ENCODE measurements around the gene THPO. TPM values are rescaled to one million over a fixed set of nuclear protein-coding genes. Genes with fewer than 3 reads are reported as not detected.

Gene THPO
- polyA plus RNA-seq = not detected

DNA sequence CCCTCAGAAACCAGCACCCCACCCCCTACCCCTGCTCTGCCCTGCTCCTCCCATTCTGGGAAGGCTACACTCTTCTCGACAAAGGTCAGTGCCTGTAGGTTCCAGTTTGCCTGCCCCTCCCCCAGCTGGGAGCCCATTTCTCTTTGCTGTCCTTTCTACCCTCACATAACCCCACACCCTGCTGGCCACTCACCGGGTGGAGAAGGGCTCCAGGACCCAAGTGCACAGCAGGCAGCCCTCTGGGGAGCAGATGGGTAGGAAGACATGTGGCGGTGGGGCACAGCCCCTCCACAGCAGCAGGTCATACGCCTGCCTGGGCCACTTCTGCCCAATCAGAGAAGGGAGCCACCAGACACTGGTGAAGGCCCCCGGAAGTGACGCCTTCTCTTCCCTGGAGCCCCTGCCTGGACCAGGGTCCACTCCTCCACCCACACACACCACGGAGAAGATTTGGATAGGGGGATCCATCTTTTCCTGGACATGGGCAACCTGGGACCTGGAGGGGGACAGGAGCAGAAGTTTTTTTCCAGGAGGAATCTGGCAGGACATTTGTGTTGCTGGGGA is at the start of gene THPO:
TSS of gene THPO (minus strand) at position 326 of the 564 bp plus-strand sequence. CDS start 1,948 bp downstream, outside the sequence.
- H3K9me3 Mint-ChIP-seq = no peaks in the 10 kb centered on the region
- peak within 1 kb of the TSS; percentile 53 to 67 (median 61) for H3K4me3 Mint-ChIP-seq
- no peaks in the 10 kb centered on the region for H3K36me3 Mint-ChIP-seq
- no peak for DNase-seq
- peaks cover 5 to 6% of the 10 kb centered on the region in 2 donors for H3K4me1 Mint-ChIP-seq
- peaks cover 11 to 25% (median 22%) of the 10 kb centered on the region in 3 donors for H3K27me3 Mint-ChIP-seq (ENCODE audit: low read depth in 3 of 3)
- H3K27ac Mint-ChIP-seq = no peak within 1 kb of the TSS

DNA sequence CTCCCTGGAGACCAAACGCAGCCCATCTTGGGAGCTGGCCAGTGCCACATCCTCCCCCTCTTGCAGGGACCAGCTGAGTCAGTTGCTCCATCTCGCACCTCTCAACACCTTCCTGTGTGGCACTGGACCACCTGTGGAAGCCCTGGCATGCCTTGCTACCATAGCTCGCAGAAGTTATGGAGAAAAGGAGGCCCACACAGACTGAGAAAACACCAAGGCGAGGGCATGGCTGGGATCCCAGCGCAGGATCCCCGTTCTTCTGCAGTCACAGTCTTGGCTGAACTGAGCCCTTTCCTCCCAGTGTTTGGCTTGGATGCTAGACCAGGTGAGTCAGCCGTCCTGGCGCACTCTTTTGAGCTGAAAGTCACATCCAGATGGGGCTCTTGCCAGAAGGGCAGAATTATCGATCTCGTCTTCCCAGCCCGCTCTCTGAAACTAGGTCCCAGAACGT is 48.7 kb upstream of the THPO start:
- H3K27ac Mint-ChIP-seq = no peak overlapping the region
- H3K36me3 Mint-ChIP-seq = no peaks in the 10 kb centered on the region
- DNase-seq = no peak
- peaks cover 0 to 16% (median 4%) of the 10 kb centered on the region in 3 donors for H3K27me3 Mint-ChIP-seq (ENCODE audit: low read depth in 3 of 3)
- no peak overlapping the region for H3K4me3 Mint-ChIP-seq
- H3K9me3 Mint-ChIP-seq = peaks cover 0 to 1% (median 0%) of the 10 kb centered on the region in 6 donors
- H3K4me1 Mint-ChIP-seq = no peaks in the 10 kb centered on the region

DNA sequence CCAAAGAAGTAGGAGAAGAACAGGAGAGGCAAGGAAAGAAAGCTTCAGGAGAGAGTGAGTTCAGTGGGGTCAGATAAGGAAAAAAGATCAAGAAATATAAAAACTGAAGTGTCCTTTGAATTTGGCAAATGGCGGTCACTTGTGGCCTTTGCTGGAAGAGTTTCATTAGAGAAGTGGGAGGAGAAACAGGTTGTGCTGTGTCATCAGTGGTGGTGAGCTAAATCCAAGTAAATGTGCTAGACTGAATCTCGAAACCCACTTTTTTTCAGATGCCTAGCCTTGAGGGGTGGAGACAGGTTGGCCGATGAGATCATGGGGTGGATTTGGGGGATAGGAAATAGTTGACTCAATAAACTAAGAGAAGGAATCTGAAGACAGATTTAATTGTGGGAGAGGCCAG is 45.6 kb upstream of the THPO start:
- Mint-ChIP-seq H3K27me3 (ENCODE audit: low read depth in 3 of 3) (peaks cover 0 to 16% (median 4%) of the 10 kb centered on the region in 3 donors), H3K4me3 (no peak overlapping the region), H3K9me3 (peaks cover 0 to 1% (median 0%) of the 10 kb centered on the region in 6 donors), H3K27ac (no peak overlapping the region), H3K4me1 (no peaks in the 10 kb centered on the region), H3K36me3 (no peaks in the 10 kb centered on the region)
- DNase-seq = no peak

DNA sequence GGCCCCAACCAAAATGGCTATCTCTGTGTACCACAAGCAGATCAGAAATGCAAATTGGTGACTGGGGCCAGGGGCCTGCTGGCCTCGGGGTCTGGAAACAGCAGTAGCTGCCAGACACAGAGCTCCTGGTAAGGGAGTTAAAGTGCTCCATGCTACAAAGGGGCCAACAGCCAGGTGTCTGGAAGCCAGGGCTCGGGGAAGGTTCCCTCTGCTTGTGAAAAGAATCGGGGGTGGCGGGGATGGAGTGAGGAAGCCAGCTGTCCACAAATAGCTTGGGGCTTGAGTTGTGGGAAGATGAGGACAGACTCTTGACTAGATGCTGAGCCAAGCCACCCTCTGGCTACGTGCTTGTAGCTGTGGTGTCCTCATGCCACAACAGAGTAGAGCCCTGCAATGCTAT is 41.2 kb upstream of the THPO start:
- Mint-ChIP-seq H3K4me1 (peaks cover 0 to 2% of the 10 kb centered on the region in 2 donors), H3K27me3 (ENCODE audit: low read depth in 3 of 3) (peaks cover 0 to 7% (median 0%) of the 10 kb centered on the region in 3 donors), H3K4me3 (no peak overlapping the region), H3K27ac (no peak overlapping the region), H3K9me3 (peaks cover 0 to 1% (median 0%) of the 10 kb centered on the region in 6 donors), H3K36me3 (no peaks in the 10 kb centered on the region)
- DNase-seq = no peak

DNA sequence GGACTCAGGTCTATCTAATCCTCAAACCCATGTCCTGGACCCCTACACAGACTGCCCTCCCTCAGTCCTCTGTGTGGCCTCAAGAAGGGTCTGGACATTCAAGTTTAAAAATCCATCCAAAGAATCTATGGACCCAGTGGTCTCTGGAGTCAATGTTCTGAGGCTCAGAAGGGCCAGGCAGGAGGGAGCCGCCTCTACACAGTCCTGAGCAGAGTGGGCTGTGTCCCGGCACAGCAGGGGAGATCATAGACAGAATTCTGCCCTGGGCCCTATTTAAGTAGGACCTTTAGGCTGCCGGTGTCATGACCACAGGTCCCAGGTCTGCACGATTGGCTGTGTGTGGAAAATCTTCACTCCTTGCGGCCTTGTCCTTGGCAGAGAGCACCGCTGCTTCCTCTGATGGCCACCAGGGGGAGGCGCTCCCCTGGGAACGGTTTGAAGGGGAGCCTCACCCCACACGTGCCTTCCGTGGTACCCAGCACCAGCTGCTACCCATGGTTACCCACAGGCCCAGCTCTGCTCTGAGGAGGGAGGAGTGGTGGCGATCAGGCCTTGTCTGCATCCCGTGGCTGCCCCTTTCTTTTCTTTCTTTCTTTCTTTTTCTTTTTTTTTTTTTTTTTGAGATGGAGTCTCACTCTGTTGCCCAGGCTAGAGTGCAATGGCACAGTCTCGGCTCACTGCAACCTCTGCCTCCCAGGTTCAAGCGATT is 39.8 kb upstream of the THPO start:
- peak; percentile 33 to 52 (median 46) for DNase-seq
- Mint-ChIP-seq H3K36me3 (no peaks in the 10 kb centered on the region), H3K9me3 (no peaks in the 10 kb centered on the region), H3K4me1 (peaks cover 0 to 2% of the 10 kb centered on the region in 2 donors), H3K27ac (no peak overlapping the region), H3K27me3 (ENCODE audit: low read depth in 3 of 3) (peaks cover 0 to 2% (median 0%) of the 10 kb centered on the region in 3 donors), H3K4me3 (no peak overlapping the region)

DNA sequence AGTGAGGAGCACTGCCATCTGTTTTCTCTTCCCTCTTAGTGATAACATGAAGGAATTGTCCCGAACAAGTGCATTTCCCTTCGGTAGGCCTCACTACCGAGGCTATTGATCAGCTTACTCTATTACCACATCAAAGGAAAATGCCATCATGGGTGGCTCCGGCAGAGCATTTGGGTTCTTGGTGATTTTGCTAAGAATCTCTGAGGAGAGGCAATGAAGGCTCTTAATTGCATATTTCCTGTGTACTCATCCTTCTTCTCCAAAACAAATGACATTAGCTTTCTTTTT is 37.1 kb upstream of the THPO start:
- Mint-ChIP-seq H3K4me1 (peaks cover 0 to 2% of the 10 kb centered on the region in 2 donors), H3K36me3 (no peaks in the 10 kb centered on the region), H3K4me3 (no peak overlapping the region), H3K27ac (no peak overlapping the region), H3K9me3 (no peaks in the 10 kb centered on the region), H3K27me3 (ENCODE audit: low read depth in 3 of 3) (peaks cover 0 to 2% (median 1%) of the 10 kb centered on the region in 3 donors)
- DNase-seq = no peak

DNA sequence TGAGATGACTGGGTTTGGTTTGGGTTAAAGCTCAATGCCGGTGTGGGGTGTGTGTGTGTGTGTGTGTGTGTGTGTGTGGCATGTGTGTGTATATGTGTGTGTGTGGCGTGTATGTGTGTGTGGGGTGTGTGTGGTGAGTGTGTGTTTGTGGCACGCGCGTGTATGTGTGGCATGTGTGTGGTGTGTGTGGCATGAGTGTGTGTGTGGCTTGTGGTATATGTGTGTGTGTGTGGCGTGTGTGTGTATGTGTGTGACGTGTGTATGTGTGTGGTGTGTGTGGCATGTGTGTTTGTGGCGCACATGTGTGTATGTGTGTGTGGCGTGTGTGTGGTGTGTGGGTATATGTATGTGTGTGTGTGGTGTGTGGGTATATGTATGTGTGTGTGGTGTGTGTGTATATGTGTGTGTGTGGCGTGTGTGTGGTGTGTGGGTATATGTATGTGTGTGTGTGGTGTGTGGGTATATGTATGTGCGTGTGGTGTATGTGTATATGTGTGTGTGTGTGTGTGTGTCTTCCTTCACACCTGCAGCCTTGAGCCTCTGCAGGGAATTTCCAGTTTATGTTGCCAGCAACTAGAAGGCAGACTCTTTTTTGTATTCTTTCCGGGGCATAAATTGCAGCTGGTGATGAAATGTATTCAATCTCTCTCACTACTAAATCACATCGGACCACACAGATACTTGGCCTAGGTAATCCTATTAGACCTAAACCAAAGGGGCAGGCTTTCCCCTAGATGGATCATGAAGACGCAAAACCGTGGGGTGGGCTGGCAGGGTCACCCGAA is 36.6 kb upstream of the THPO start:
- Mint-ChIP-seq H3K4me3 (no peak overlapping the region), H3K4me1 (peaks cover 0 to 2% of the 10 kb centered on the region in 2 donors), H3K27ac (no peak overlapping the region), H3K36me3 (no peaks in the 10 kb centered on the region), H3K9me3 (no peaks in the 10 kb centered on the region), H3K27me3 (ENCODE audit: low read depth in 3 of 3) (peaks cover 0 to 2% (median 1%) of the 10 kb centered on the region in 3 donors)
- no peak for DNase-seq

DNA sequence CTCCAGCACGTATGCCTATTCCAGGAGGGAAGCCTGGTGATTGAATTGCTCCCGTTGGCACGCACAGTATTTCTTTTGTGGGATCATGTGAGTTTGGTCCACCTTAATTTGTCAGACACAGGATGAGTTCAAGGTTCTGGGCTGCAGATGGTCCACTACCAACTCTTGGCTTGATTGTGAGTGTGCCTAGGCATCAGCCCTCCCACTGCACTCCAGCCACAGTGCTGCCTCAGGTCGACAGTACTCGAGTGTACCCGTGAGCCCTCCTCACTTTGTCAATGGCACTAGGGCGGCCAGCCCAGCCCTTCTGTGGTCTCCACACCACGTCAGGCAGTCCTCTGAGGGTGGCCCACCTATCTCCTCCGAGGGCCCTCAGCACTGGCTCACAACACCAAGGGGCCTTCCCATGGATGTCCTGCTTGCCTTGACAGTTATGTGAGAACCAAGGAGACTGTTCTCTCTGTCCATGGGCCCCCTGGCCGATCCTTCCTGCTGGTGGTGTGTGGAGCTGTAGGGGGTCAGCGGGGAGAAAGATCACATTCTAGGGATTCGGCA is 32.0 kb upstream of the THPO start:
- no peaks in the 10 kb centered on the region for H3K36me3 Mint-ChIP-seq
- DNase-seq = no peak
- peaks cover 0 to 6% (median 3%) of the 10 kb centered on the region in 3 donors for H3K27me3 Mint-ChIP-seq (ENCODE audit: low read depth in 3 of 3)
- H3K4me3 Mint-ChIP-seq = no peak overlapping the region
- H3K9me3 Mint-ChIP-seq = no peaks in the 10 kb centered on the region
- no peaks in the 10 kb centered on the region for H3K4me1 Mint-ChIP-seq
- H3K27ac Mint-ChIP-seq = no peak overlapping the region

DNA sequence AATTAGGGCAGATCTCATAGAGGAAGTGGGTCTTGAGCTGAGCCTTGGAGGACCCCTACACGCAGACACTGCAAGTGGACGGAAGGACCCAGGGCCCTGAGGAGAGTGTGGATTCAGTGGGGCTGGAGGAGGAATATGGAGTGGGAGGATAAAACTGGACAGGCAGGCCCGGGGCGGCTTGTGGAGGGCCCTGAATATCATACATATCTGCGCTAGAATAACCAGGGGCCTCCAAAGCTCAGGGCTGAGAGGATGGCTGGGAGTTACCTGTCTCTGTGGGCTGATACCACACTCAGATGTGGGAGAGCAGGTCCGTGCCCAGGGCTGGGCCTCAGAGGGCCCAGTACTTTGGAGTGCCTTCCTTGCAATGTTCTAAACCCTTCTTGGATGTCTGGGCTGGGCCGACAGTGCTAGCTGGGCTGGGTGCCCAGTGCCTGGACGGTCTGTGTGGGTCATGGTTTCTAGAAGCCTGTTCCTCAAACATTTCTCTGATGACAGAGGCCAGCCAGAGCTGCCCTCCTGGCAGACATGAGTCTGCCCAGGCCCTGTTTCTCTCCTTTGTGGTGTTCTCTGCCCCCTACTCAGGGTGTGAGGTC is 31.4 kb upstream of the THPO start:
- H3K27me3 Mint-ChIP-seq (ENCODE audit: low read depth in 3 of 3) = peaks cover 0 to 7% (median 3%) of the 10 kb centered on the region in 3 donors
- DNase-seq = no peak
- no peak overlapping the region for H3K27ac Mint-ChIP-seq
- no peaks in the 10 kb centered on the region for H3K36me3 Mint-ChIP-seq
- no peaks in the 10 kb centered on the region for H3K9me3 Mint-ChIP-seq
- no peaks in the 10 kb centered on the region for H3K4me1 Mint-ChIP-seq
- H3K4me3 Mint-ChIP-seq = no peak overlapping the region

DNA sequence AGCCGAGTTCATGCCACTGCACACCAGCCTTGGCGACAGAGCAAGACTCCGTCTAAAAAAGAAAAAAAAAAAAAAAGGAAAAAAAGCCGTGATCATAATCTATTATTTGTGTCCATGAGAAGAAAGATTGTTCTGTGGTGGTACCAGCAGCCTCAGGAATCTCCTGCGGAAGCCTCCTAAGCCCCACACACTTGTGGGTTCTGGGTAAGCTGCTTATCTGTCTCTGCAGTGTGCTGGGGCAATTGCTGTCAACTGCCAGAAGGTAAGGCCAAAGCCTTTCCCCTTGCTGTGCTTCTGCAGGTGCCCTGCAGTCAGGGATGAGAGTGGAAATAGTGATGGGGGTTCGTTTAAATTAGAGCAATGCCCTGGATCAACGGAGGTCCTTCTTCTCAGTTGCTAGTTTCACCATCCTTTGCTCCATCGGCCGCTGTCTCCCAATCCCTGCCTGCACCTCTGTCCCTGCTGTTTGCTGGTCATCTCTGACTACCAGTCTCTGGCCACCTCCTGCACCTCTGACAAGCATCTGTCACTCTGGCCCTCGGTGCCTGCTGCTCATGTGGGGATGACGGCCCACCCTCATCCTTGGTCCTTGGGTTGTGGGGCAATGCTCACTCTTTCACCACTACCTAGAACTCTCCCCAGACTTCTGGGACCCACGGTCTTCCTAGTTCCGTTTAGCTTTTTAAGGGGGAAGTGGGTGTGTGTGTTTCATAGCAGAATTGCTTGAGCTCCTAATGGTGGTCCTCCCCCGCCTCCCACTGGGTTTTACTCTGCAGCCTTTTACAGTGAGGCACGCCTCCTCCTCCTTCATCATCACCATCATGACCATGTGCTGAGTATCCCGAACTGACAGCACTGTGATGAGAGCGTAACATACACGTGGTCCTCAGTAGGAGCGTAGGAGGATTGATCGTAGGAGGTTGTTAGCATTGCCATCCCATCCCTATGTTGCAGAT is 27.3 kb upstream of the THPO start:
- DNase-seq = no peak
- no peaks in the 10 kb centered on the region for H3K9me3 Mint-ChIP-seq
- H3K27me3 Mint-ChIP-seq (ENCODE audit: low read depth in 3 of 3) = peaks cover 9 to 12% (median 12%) of the 10 kb centered on the region in 3 donors
- H3K36me3 Mint-ChIP-seq = no peaks in the 10 kb centered on the region
- H3K4me3 Mint-ChIP-seq = no peak overlapping the region
- H3K4me1 Mint-ChIP-seq = no peaks in the 10 kb centered on the region
- no peak overlapping the region for H3K27ac Mint-ChIP-seq

DNA sequence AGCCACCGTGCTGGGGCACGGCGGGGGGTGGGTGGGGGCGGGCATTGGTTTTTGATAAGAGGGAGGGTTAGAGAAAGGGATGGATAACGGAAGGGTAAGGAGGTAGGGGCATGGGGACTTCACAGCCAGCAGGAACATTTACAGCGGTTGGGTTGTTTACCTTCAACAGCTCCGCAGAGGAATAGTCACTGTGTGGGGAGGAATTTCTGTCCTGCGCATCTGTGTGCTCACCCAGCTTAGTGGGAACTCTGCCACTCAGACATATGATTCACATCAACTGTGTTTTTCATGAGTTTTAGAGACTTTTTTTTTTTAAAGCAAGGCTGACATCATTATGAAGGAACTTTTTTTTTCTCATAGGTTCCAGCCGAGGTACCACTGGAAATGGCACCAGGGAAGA is 21.4 kb upstream of the THPO start:
- Mint-ChIP-seq H3K27me3 (ENCODE audit: low read depth in 3 of 3) (peaks cover 8 to 12% (median 10%) of the 10 kb centered on the region in 3 donors), H3K27ac (no peak overlapping the region), H3K4me1 (no peaks in the 10 kb centered on the region), H3K36me3 (no peaks in the 10 kb centered on the region), H3K9me3 (no peaks in the 10 kb centered on the region), H3K4me3 (no peak overlapping the region)
- DNase-seq = no peak

DNA sequence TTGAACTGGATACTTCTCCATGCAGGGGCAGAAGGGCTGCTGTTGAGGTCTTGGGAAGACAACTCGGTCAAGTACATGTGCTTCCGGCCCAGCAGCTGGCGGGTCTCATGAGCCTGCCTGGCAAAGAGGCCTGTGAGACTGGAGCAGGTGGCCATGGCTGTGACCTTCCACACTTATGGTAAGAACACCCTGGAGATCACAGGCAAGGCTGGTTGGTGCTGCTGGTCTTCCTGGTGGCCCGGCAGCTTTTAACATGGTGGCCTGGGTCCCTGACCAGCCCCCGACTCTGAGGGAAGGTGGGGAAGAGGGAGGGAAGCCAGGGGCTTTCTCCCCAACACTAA is 17.3 kb upstream of the THPO start:
- Mint-ChIP-seq H3K27me3 (ENCODE audit: low read depth in 3 of 3) (peaks cover 0 to 5% (median 2%) of the 10 kb centered on the region in 3 donors), H3K36me3 (no peaks in the 10 kb centered on the region), H3K4me1 (no peaks in the 10 kb centered on the region), H3K4me3 (no peak overlapping the region), H3K27ac (no peak overlapping the region), H3K9me3 (no peaks in the 10 kb centered on the region)
- no peak for DNase-seq

DNA sequence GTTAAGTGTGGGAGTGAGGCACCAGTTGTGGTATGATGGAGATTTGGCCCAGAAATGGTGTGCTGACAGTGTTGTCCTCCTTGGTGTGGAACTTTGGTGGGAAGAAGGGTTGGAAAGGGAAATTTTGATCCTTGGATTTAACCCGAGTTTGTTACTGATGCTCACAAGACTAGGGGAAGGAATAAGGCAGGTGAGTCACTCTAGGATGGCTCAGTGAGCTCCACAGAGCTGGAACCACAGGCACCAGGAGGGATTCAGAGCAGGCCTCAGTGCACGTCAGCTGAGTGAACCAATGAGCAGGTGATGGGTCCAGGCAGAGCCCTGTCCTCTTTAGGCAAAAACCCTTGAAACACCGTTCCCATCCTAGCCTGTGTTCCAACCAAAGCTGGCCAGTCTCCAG is 13.3 kb upstream of the THPO start:
- Mint-ChIP-seq H3K4me1 (no peaks in the 10 kb centered on the region), H3K27me3 (ENCODE audit: low read depth in 3 of 3) (peaks cover 1 to 5% (median 4%) of the 10 kb centered on the region in 3 donors), H3K36me3 (no peaks in the 10 kb centered on the region)

More for the DNA sequence above, 13.3 kb upstream of the THPO start:
- H3K9me3 Mint-ChIP-seq = no peaks in the 10 kb centered on the region
- H3K27ac Mint-ChIP-seq = no peak overlapping the region
- no peak for DNase-seq
- no peak overlapping the region for H3K4me3 Mint-ChIP-seq
